ENCODE measurements around the gene SFTPA1.
"Not testable (repeated sequence)": the region's sequence is repeated elsewhere in the genome, so short reads cannot be mapped to it uniquely, and the experiment has no call there.

Gene SFTPA1

DNA sequence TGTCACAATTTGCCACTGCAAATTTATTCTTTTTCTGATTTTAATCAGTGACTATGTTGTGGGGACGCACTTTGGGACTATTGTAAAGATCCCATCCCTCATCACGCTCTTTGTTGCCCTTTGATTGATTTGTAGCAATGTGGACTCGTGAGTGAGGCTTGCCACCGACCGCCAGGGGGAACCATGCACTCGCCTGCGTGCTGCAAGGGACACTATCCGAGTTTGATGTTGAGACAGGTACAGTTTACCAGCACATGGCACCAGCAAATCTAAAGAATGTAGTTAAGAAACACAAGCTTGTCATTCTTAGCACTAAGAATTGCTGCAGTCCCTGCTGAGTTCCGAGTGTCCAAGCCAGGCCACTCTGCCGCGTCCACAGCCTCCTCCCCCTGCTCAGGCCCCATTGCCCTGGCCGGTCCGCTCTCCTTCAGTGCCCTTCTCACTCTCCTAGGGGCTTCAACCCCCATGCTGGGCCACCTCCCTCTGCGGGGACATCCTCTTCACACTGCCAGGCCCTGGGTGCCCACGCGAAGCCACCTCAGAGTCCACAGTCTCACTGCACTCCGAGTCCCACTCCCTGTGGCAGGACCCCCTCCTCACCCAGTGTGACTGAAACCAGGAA lies 48.5 kb upstream of the SFTPA1 start:
- TF ChIP-seq, protein P1, sequence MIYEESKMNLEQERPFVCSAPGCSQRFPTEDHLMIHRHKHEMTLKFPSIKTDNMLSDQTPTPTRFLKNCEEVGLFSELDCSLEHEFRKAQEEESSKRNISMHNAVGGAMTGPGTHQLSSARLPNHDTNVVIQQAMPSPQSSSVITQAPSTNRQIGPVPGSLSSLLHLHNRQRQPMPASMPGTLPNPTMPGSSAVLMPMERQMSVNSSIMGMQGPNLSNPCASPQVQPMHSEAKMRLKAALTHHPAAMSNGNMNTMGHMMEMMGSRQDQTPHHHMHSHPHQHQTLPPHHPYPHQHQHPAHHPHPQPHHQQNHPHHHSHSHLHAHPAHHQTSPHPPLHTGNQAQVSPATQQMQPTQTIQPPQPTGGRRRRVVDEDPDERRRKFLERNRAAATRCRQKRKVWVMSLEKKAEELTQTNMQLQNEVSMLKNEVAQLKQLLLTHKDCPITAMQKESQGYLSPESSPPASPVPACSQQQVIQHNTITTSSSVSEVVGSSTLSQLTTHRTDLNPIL (CRISPR knock-in tag; IDR thresholded peaks at IDR 0.05; ENCODE audit: low read depth) = no peak
- TF ChIP-seq ISL1 (CRISPR knock-in tag; IDR thresholded peaks at IDR 0.05) (no peak), CSDC2 (CRISPR knock-in tag; IDR thresholded peaks at IDR 0.05) (no peak), ZFP30 (CRISPR knock-in tag; IDR thresholded peaks at IDR 0.05) (no peak), ZNF70 (CRISPR knock-in tag; IDR thresholded peaks at IDR 0.05) (no peak), BACH2 (CRISPR knock-in tag; IDR thresholded peaks at IDR 0.05; ENCODE audit: borderline replicate concordance) (no peak), GLIS3 (CRISPR knock-in tag; IDR thresholded peaks at IDR 0.05) (no peak), TCF4 (CRISPR knock-in tag; IDR thresholded peaks at IDR 0.05; ENCODE audit: borderline replicate concordance) (no peak)
- TF ChIP-seq, protein P2, sequence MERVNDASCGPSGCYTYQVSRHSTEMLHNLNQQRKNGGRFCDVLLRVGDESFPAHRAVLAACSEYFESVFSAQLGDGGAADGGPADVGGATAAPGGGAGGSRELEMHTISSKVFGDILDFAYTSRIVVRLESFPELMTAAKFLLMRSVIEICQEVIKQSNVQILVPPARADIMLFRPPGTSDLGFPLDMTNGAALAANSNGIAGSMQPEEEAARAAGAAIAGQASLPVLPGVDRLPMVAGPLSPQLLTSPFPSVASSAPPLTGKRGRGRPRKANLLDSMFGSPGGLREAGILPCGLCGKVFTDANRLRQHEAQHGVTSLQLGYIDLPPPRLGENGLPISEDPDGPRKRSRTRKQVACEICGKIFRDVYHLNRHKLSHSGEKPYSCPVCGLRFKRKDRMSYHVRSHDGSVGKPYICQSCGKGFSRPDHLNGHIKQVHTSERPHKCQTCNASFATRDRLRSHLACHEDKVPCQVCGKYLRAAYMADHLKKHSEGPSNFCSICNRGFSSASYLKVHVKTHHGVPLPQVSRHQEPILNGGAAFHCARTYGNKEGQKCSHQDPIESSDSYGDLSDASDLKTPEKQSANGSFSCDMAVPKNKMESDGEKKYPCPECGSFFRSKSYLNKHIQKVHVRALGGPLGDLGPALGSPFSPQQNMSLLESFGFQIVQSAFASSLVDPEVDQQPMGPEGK (CRISPR knock-in tag; IDR thresholded peaks at IDR 0.05; ENCODE audit: borderline replicate concordance) = no peak
- ATAC-seq = peak; percentile 94

DNA sequence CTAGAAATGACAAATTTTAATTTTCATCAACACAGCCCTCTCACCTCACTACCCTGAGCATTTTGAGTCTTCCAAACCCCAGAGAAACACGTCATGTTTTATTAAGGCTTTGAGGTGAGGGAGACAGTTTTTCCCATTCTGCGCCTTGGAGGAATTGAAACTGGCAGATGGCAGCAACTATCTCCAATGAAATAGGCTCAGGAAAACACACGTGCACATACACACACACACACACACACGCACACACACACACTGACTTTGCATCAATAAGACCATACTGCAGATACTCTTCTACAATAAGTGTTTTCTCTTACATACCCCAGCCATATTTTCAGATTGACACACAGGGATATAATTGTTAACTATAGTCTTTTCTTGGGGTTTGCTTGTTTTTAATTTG lies 47.3 kb upstream of the SFTPA1 start:
- TF ChIP-seq PPARA (CRISPR knock-in tag; IDR thresholded peaks at IDR 0.05; ENCODE audit: borderline replicate concordance) = no peak
- TF ChIP-seq ZC3H10 (CRISPR knock-in tag; IDR thresholded peaks at IDR 0.05) = no peak
- TF ChIP-seq TCF4 (CRISPR knock-in tag; IDR thresholded peaks at IDR 0.05; ENCODE audit: borderline replicate concordance) = no peak
- TF ChIP-seq ZFP3 (CRISPR knock-in tag; IDR thresholded peaks at IDR 0.05) = no peak
- TF ChIP-seq ESRRG (CRISPR knock-in tag; IDR thresholded peaks at IDR 0.05) = no peak
- no peak for TF ChIP-seq SNAI2 (CRISPR knock-in tag; IDR thresholded peaks at IDR 0.05)
- no peak for TF ChIP-seq RARB (CRISPR knock-in tag; IDR thresholded peaks at IDR 0.05)
- TF ChIP-seq TOX (CRISPR knock-in tag; IDR thresholded peaks at IDR 0.05; ENCODE audit: borderline replicate concordance) = no peak
- TF ChIP-seq, protein P1 (CRISPR knock-in tag; IDR thresholded peaks at IDR 0.05; ENCODE audit: low read depth) = no peak
- no peak for TF ChIP-seq BACH2 (CRISPR knock-in tag; IDR thresholded peaks at IDR 0.05; ENCODE audit: borderline replicate concordance)

DNA sequence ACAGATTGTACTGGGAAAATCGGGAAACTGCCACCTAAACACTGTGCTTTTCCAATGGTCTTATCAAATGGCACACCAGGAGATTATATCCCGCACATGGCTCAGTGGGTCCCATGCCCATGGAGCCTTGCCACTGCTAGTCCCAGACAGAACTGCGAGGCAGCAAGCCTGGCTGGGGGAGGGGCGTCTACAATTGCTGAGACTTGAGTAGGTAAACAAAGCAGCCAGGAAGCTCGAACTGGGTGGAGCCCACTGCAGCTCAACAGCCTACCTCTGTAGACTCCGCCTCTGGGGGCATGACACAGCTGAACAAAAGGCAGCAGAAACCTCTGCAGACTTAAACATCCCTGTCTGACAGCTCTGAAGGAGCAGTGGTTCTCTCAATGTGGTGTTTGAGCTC lies 40.1 kb upstream of the SFTPA1 start:
- ATAC-seq = not testable (repeated sequence)

More for the DNA sequence above, 47.3 kb upstream of the SFTPA1 start:
- ATAC-seq = no peak

DNA sequence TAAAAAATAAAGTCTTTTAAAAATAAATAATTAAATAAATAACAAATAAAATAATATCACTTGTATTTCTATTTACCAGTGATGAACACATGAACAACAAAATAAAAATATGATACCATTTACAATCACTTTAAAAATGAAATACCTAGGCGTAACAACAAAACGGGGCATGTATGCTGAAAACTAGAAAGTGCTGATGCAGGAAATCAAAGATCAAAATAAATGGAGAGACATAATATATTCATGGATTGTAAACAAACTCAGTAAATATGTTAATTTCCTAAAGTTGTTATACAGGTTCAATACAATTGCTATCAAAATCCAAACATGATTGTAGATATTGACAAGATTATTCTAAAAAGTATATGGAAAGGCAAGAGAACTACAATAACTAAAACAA lies 31.4 kb upstream of the SFTPA1 start:
- TF ChIP-seq PPARA (CRISPR knock-in tag; IDR thresholded peaks at IDR 0.05; ENCODE audit: borderline replicate concordance) (no peak), GLIS3 (CRISPR knock-in tag; IDR thresholded peaks at IDR 0.05) (no peak), ZFP30 (CRISPR knock-in tag; IDR thresholded peaks at IDR 0.05) (no peak), RARB (CRISPR knock-in tag; IDR thresholded peaks at IDR 0.05) (no peak), OSR1 (CRISPR knock-in tag; IDR thresholded peaks at IDR 0.05) (no peak), ZNF70 (CRISPR knock-in tag; IDR thresholded peaks at IDR 0.05) (no peak), TOX (CRISPR knock-in tag; IDR thresholded peaks at IDR 0.05; ENCODE audit: borderline replicate concordance) (no peak), ESRRG (CRISPR knock-in tag; IDR thresholded peaks at IDR 0.05) (no peak), ARNTL (CRISPR knock-in tag; IDR thresholded peaks at IDR 0.05; ENCODE audit: borderline replicate concordance, low read depth) (no peak)
- TF ChIP-seq, protein P1 (CRISPR knock-in tag; IDR thresholded peaks at IDR 0.05; ENCODE audit: low read depth) = no peak
- TF ChIP-seq, protein P3, sequence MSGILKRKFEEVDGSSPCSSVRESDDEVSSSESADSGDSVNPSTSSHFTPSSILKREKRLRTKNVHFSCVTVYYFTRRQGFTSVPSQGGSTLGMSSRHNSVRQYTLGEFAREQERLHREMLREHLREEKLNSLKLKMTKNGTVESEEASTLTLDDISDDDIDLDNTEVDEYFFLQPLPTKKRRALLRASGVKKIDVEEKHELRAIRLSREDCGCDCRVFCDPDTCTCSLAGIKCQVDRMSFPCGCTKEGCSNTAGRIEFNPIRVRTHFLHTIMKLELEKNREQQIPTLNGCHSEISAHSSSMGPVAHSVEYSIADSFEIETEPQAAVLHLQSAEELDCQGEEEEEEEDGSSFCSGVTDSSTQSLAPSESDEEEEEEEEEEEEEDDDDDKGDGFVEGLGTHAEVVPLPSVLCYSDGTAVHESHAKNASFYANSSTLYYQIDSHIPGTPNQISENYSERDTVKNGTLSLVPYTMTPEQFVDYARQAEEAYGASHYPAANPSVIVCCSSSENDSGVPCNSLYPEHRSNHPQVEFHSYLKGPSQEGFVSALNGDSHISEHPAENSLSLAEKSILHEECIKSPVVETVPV (CRISPR knock-in tag; IDR thresholded peaks at IDR 0.05) = no peak
- TF ChIP-seq, protein P2 (CRISPR knock-in tag; IDR thresholded peaks at IDR 0.05; ENCODE audit: borderline replicate concordance) = no peak
- TF ChIP-seq, protein P4, sequence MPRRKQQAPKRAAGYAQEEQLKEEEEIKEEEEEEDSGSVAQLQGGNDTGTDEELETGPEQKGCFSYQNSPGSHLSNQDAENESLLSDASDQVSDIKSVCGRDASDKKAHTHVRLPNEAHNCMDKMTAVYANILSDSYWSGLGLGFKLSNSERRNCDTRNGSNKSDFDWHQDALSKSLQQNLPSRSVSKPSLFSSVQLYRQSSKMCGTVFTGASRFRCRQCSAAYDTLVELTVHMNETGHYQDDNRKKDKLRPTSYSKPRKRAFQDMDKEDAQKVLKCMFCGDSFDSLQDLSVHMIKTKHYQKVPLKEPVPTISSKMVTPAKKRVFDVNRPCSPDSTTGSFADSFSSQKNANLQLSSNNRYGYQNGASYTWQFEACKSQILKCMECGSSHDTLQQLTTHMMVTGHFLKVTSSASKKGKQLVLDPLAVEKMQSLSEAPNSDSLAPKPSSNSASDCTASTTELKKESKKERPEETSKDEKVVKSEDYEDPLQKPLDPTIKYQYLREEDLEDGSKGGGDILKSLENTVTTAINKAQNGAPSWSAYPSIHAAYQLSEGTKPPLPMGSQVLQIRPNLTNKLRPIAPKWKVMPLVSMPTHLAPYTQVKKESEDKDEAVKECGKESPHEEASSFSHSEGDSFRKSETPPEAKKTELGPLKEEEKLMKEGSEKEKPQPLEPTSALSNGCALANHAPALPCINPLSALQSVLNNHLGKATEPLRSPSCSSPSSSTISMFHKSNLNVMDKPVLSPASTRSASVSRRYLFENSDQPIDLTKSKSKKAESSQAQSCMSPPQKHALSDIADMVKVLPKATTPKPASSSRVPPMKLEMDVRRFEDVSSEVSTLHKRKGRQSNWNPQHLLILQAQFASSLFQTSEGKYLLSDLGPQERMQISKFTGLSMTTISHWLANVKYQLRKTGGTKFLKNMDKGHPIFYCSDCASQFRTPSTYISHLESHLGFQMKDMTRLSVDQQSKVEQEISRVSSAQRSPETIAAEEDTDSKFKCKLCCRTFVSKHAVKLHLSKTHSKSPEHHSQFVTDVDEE (CRISPR knock-in tag; IDR thresholded peaks at IDR 0.05) = no peak
- ATAC-seq = no peak

Data from SK-N-SH treated with all-trans-retinoic acid at 6 μM for 48 hours (cell line).